Measurements from ENCODE around the gene AKR1C4. TPM values are rescaled to one million over a fixed set of nuclear protein-coding genes. Genes with fewer than 3 reads are reported as not detected.
"Not testable (repeated sequence)": the region's sequence is repeated elsewhere in the genome, so short reads cannot be mapped to it uniquely, and the experiment has no call there.

Gene AKR1C4
- total RNA-seq, 1 experiment from 2014 or later = not detected

DNA sequence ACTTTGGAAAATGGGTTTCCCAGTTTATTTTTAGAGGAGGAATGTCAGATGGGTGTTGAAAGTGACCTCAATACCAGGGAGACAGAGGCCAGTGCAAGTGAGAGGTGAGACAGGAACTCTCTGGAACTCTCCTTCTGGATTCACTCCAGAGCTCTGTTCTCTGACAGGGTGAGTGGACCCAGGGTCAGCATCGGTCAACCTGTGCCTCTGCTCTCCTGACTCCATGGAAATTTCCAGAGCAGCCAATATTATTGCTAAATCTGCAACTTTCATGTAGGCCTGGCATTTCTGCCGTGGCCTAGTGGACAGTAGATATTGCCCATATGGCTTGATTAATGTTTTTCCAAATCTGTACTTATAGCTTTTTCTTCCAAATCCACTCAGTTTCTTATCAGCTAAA lies 20.2 kb downstream of the AKR1C4 start:
- Histone ChIP-seq H3K27me3 (ENCODE audit: control insufficient read depth, insufficient read depth, low read length) (no peaks in the 10 kb centered on the region), H3K27ac (ENCODE audit: low read length) (no peak overlapping the region), H3K36me3 (ENCODE audit: control insufficient read depth, insufficient read depth, low read length) (no peaks in the 10 kb centered on the region), H3K4me3 (ENCODE audit: low read depth in 2 of 2, low read length in 2 of 2) (no peak overlapping the region), H3K9me3 (ENCODE audit: control insufficient read depth, insufficient read depth, low read depth, low read length) (no peaks in the 10 kb centered on the region), H3K4me1 (ENCODE audit: control insufficient read depth, insufficient read depth, low read length) (no peaks in the 10 kb centered on the region)
- BruUV-seq (replicated peaks) = no TSS peak
- POLR2A ChIA-PET = no interaction called here
- CTCF ChIA-PET = no interaction called here
- intact Hi-C loops (cut with micrococcal nuclease; ENCODE audit: unreplicated experiment) (no loop called here), in situ Hi-C loops (cut with HindIII; ENCODE audit: low pct_unique_long_range_greater_than_20kb, low sequenced_read_pairs) (no loop called here)
- TF ChIP-seq SIN3A (IDR thresholded peaks at IDR 0.05; ENCODE audit: borderline replicate concordance, insufficient read depth, low read depth, low read length) (no peak), CTCF (IDR thresholded peaks at IDR 0.05) (no peak)
- TF ChIP-seq, protein P1, sequence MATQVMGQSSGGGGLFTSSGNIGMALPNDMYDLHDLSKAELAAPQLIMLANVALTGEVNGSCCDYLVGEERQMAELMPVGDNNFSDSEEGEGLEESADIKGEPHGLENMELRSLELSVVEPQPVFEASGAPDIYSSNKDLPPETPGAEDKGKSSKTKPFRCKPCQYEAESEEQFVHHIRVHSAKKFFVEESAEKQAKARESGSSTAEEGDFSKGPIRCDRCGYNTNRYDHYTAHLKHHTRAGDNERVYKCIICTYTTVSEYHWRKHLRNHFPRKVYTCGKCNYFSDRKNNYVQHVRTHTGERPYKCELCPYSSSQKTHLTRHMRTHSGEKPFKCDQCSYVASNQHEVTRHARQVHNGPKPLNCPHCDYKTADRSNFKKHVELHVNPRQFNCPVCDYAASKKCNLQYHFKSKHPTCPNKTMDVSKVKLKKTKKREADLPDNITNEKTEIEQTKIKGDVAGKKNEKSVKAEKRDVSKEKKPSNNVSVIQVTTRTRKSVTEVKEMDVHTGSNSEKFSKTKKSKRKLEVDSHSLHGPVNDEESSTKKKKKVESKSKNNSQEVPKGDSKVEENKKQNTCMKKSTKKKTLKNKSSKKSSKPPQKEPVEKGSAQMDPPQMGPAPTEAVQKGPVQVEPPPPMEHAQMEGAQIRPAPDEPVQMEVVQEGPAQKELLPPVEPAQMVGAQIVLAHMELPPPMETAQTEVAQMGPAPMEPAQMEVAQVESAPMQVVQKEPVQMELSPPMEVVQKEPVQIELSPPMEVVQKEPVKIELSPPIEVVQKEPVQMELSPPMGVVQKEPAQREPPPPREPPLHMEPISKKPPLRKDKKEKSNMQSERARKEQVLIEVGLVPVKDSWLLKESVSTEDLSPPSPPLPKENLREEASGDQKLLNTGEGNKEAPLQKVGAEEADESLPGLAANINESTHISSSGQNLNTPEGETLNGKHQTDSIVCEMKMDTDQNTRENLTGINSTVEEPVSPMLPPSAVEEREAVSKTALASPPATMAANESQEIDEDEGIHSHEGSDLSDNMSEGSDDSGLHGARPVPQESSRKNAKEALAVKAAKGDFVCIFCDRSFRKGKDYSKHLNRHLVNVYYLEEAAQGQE (IDR thresholded peaks at IDR 0.05; ENCODE audit: insufficient read depth in 1 of 2, low read depth in 2 of 2, low read length in 1 of 2) = no peak
- DNase-seq (ENCODE audit: low read depth, low spot score) = no peak
- ATAC-seq = no peak

DNA sequence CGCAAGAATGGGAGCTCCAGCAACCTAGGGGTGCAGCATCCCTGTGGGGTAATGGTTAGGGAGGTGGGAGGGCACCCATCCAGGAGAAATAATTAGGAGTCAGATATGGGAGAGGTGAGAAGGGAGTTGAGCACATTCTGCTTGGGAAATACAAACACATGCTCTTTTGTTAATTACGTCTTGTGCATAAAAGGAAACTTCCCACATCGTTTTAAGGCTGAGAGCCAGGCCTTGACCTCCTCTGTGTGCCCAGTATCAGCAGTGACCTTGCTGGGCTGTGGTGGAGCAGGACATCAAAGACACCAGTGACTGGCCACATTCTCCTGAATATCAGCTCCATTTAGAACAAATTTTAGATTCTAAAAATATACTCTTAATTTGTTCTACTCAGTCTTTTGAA lies 22.6 kb downstream of the AKR1C4 start:
- TF ChIP-seq, protein P1 (IDR thresholded peaks at IDR 0.05; ENCODE audit: insufficient read depth in 1 of 2, low read depth in 2 of 2, low read length in 1 of 2) = no peak
- intact Hi-C loops (cut with micrococcal nuclease; ENCODE audit: unreplicated experiment) = no loop called here
- H3K27me3 ChIP-seq (ENCODE audit: control insufficient read depth, insufficient read depth, low read length) = no peaks in the 10 kb centered on the region
- no peaks in the 10 kb centered on the region for H3K36me3 ChIP-seq (ENCODE audit: control insufficient read depth, insufficient read depth, low read length)
- no peaks in the 10 kb centered on the region for H3K9me3 ChIP-seq (ENCODE audit: control insufficient read depth, insufficient read depth, low read depth, low read length)
- DNase-seq (ENCODE audit: low read depth, low spot score) (no peak), ATAC-seq (no peak)
- no peak overlapping the region for H3K27ac ChIP-seq (ENCODE audit: low read length)
- CTCF ChIA-PET = no interaction called here
- no peak overlapping the region for H3K4me3 ChIP-seq (ENCODE audit: low read depth in 2 of 2, low read length in 2 of 2)
- no TSS peak for BruUV-seq (replicated peaks)
- in situ Hi-C loops (cut with HindIII; ENCODE audit: low pct_unique_long_range_greater_than_20kb, low sequenced_read_pairs) = no loop called here
- no peaks in the 10 kb centered on the region for H3K4me1 ChIP-seq (ENCODE audit: control insufficient read depth, insufficient read depth, low read length)
- POLR2A ChIA-PET = no interaction called here

DNA sequence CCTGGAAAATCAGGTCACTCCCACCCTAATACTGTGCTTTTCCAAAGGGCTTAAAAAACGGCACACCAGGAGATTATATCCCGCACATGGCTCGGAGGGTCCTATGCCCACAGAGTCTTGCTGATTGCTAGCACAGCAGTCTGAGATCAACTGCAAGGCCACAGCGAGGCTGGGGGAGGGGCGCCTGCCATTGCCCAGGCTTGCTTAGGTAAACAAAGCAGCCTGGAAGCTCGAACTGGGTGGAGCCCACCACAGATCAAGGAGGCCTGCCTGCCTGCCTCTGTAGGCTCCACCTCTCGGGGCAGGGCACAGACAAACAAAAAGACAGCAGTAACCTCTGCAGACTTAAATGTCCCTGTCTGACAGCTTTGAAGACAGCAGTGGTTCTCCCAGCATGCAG lies 26.3 kb downstream of the AKR1C4 start:
- DNase-seq (ENCODE audit: low read depth, low spot score); CTCF ChIA-PET; in situ Hi-C loops (cut with HindIII; ENCODE audit: low pct_unique_long_range_greater_than_20kb, low sequenced_read_pairs); H3K4me1 ChIP-seq (ENCODE audit: control insufficient read depth, insufficient read depth, low read length); BruUV-seq (replicated peaks); H3K36me3 ChIP-seq (ENCODE audit: control insufficient read depth, insufficient read depth, low read length); H3K27ac ChIP-seq (ENCODE audit: low read length); H3K27me3 ChIP-seq (ENCODE audit: control insufficient read depth, insufficient read depth, low read length); ATAC-seq; H3K4me3 ChIP-seq (ENCODE audit: low read depth in 2 of 2, low read length in 2 of 2); POLR2A ChIA-PET; intact Hi-C loops (cut with micrococcal nuclease; ENCODE audit: unreplicated experiment); H3K9me3 ChIP-seq (ENCODE audit: control insufficient read depth, insufficient read depth, low read depth, low read length): not testable (repeated sequence)

Data from Panc1 (cell line).